DND-41 (cell line): ENCODE data around the gene TTC17.

Source experiments
- ATAC-seq: fragments of 200-7000 bp; cut with Tn5 transposase; 3 replicates; pipeline ENCODE4 v1.9.1; 2021; ENCODE audit warnings: low read depth; ENCODE audit not compliant: insufficient read depth
- DNase-seq: peaks from one replicate; pipeline ENCODE4 v3.0.0-alpha.2; 2020
- H2AFZ ChIP-seq: 2 replicates; pipeline ENCODE4 v1.6.0; 2012; ENCODE audit warnings: low read depth, low read length
- H3K27ac ChIP-seq: 2 replicates; pipeline ENCODE4 v1.5.1; 2012; ENCODE audit warnings: low read length, inconsistent platforms
- H3K27me3 ChIP-seq: fragments of 200-600 bp; sonication (generic); 2 replicates; pipeline ENCODE4 v1.6.0; 2012; ENCODE audit warnings: low read length, mild to moderate bottlenecking, inconsistent platforms; ENCODE audit not compliant: insufficient read depth, poor library complexity
- H3K36me3 ChIP-seq: 2 replicates; pipeline ENCODE4 v1.5.1; 2012; ENCODE audit warnings: low read length, inconsistent platforms; ENCODE audit not compliant: insufficient read depth
- H3K4me1 ChIP-seq: 2 replicates; pipeline ENCODE4 v1.5.1; 2012; ENCODE audit warnings: mild to moderate bottlenecking, low read length; ENCODE audit not compliant: insufficient read depth
- H3K4me2 ChIP-seq: 2 replicates; pipeline ENCODE4 v1.6.0; 2012; ENCODE audit warnings: mild to moderate bottlenecking, moderate library complexity, low read length, inconsistent platforms; ENCODE audit not compliant: insufficient read depth
- H3K4me3 ChIP-seq, 2 experiments: fragments of 200-600 bp in 1 of 2; shearing (Covaris generic) in 1 of 2; 2 replicates each; pipeline ENCODE4 v1.5.1; 2012 to 2016; ENCODE audit warnings: inconsistent platforms in 2 of 2, low read length in 2 of 2, mild to moderate bottlenecking in 2 of 2, low read depth in 1 of 2, moderate library complexity in 1 of 2
- H3K79me2 ChIP-seq: 2 replicates; pipeline ENCODE4 v1.6.0; 2012; ENCODE audit warnings: low read length, inconsistent platforms; ENCODE audit not compliant: insufficient read depth
- H3K9ac ChIP-seq: 2 replicates; pipeline ENCODE4 v1.6.0; 2012; ENCODE audit warnings: low read depth, mild to moderate bottlenecking, inconsistent platforms, low read length, moderate library complexity
- H3K9me3 ChIP-seq: 2 replicates; pipeline ENCODE4 v1.5.1; 2012; ENCODE audit warnings: low read length, moderate library complexity, mild to moderate bottlenecking, inconsistent platforms; ENCODE audit not compliant: insufficient read depth, severe bottlenecking
- H4K20me1 ChIP-seq: 2 replicates; pipeline ENCODE4 v1.6.0; 2012; ENCODE audit warnings: low read length; ENCODE audit not compliant: insufficient read depth
- CTCF ChIP-seq: IDR thresholded peaks from 2 replicates; pipeline ENCODE4 v1.5.1; 2012; ENCODE audit warnings: borderline replicate concordance, low read length, moderate library complexity, mild to moderate bottlenecking; ENCODE audit not compliant: poor library complexity, severe bottlenecking; ENCODE audit errors: extremely low read depth
- EZH2 ChIP-seq: IDR thresholded peaks from 3 replicates; pipeline ENCODE4 v1.6.1; 2012; ENCODE audit warnings: borderline replicate concordance, low read depth, mild to moderate bottlenecking, moderate library complexity, low read length, inconsistent platforms; ENCODE audit not compliant: severe bottlenecking

The TTC17 gene

GRCh38 chr11:43443811-43444210 lies 85.1 kb downstream of the TTC17 start:
- H4K20me1 ChIP-seq, result 0 out of 2 replicates have a peak, but pooled peaks cover 3% of the 10 kb centered on the region
- DNase-seq (no peak), ATAC-seq (no peak)
- H3K79me2 ChIP-seq, result no peaks in the 10 kb centered on the region
- no peak overlapping the region for H3K27ac ChIP-seq
- H3K9me3 ChIP-seq, result no peaks in the 10 kb centered on the region
- H3K27me3 ChIP-seq, result no peaks in the 10 kb centered on the region
- TF ChIP-seq CTCF, result no peak
- TF ChIP-seq EZH2, result no peak
- no peak overlapping the region for H3K4me3 ChIP-seq
- H3K4me2 ChIP-seq, result no peak overlapping the region
- peaks cover 89% of the 10 kb centered on the region for H3K36me3 ChIP-seq
- H3K4me1 ChIP-seq, result no peaks in the 10 kb centered on the region
- H3K9ac ChIP-seq, result no peak overlapping the region
- no peak overlapping the region for H2AFZ ChIP-seq

- H3K4me1 ChIP-seq, result no peaks in the 10 kb centered on the region
- DNase-seq (peak; percentile 21), ATAC-seq (peak; percentile 80)
- no peak overlapping the region for H3K9ac ChIP-seq
- no peak overlapping the region for H3K4me3 ChIP-seq
- H3K9me3 ChIP-seq, result no peaks in the 10 kb centered on the region
- TF ChIP-seq EZH2, result no peak
- no peak for TF ChIP-seq CTCF
- 0 out of 2 replicates have a peak, but pooled peaks cover 3% of the 10 kb centered on the region for H4K20me1 ChIP-seq
- H3K79me2 ChIP-seq, result no peaks in the 10 kb centered on the region
- H3K36me3 ChIP-seq, result peaks cover 95% of the 10 kb centered on the region
- no peak overlapping the region for H3K27ac ChIP-seq
- no peak overlapping the region for H3K4me2 ChIP-seq
- H3K27me3 ChIP-seq, result no peaks in the 10 kb centered on the region
- no peak overlapping the region for H2AFZ ChIP-seq
These were observed 88.4 kb downstream of the TTC17 start for GRCh38 chr11:43447151-43447550.

GRCh38 chr11:43458486-43458885 lies 99.8 kb downstream of the TTC17 start:
- DNase-seq (no peak), ATAC-seq (no peak)
- Histone ChIP-seq H3K36me3 (peaks cover 84% of the 10 kb centered on the region), H3K9me3 (peaks cover 2% of the 10 kb centered on the region), H3K4me3 (no peak overlapping the region), H3K4me1 (no peaks in the 10 kb centered on the region), H4K20me1 (no peaks in the 10 kb centered on the region), H3K9ac (no peak overlapping the region), H3K79me2 (no peaks in the 10 kb centered on the region), H2AFZ (no peak overlapping the region), H3K27me3 (no peaks in the 10 kb centered on the region), H3K4me2 (no peak overlapping the region), H3K27ac (no peak overlapping the region)
- TF ChIP-seq CTCF (no peak), EZH2 (no peak)

- ATAC-seq, result no peak
- Histone ChIP-seq H3K4me2 (no peak overlapping the region), H3K27me3 (no peaks in the 10 kb centered on the region), H3K9me3 (peaks cover 2% of the 10 kb centered on the region), H3K27ac (no peak overlapping the region), H3K36me3 (peaks cover 81% of the 10 kb centered on the region), H3K4me3 (no peak overlapping the region), H3K79me2 (no peaks in the 10 kb centered on the region), H2AFZ (no peak overlapping the region), H4K20me1 (no peaks in the 10 kb centered on the region), H3K4me1 (no peaks in the 10 kb centered on the region), H3K9ac (no peak overlapping the region)
- DNase-seq, result no peak
- TF ChIP-seq EZH2 (no peak), CTCF (no peak)
These were observed 100.5 kb downstream of the TTC17 start for GRCh38 chr11:43459246-43459645.
